Keratinocyte (primary cell): Measurements from ENCODE around the gene EBF4. TPM values are rescaled to one million over a fixed set of nuclear protein-coding genes. Genes with fewer than 3 reads are reported as not detected.

Experiments used
- DNase-seq: peaks from one replicate; pipeline ENCODE4 v3.0.0-alpha.2; 2011; ENCODE audit warnings: low read depth, missing footprints, low spot score
- FAIRE-seq: peaks from 2 replicates; lab custom pipeline; 2011; peaks lifted over from hg19 to GRCh38; lab: Jason Lieb, UNC
- H2AFZ ChIP-seq: 2 replicates; pipeline ENCODE4 v1.6.0; 2012; ENCODE audit warnings: low read length, control low read depth, inconsistent platforms; ENCODE audit not compliant: control insufficient read depth
- H3K27ac ChIP-seq: 2 replicates; pipeline ENCODE4 v1.5.1; 2011; ENCODE audit warnings: low read length; ENCODE audit not compliant: control insufficient read depth, insufficient read depth
- H3K27me3 ChIP-seq: 3 replicates; pipeline ENCODE4 v1.6.0; 2011; ENCODE audit warnings: low read length; ENCODE audit not compliant: control insufficient read depth, insufficient read depth; ENCODE audit errors: extremely low read depth
- H3K36me3 ChIP-seq, 2 experiments: 2 replicates in 1 of 2; 3 replicates in 1 of 2; pipeline ENCODE4 v1.5.1; 2011; ENCODE audit warnings: low read length in 2 of 2, mild to moderate bottlenecking in 1 of 2; ENCODE audit not compliant: control insufficient read depth in 2 of 2, insufficient read depth in 2 of 2; ENCODE audit errors: extremely low read depth in 1 of 2
- H3K4me1 ChIP-seq: 3 replicates; pipeline ENCODE4 v1.5.1; 2011; ENCODE audit warnings: low read length; ENCODE audit not compliant: control insufficient read depth, insufficient read depth; ENCODE audit errors: extremely low read depth
- H3K4me2 ChIP-seq: 3 replicates; pipeline ENCODE4 v1.6.0; 2011; ENCODE audit warnings: low read depth, low read length; ENCODE audit not compliant: control insufficient read depth, insufficient read depth; ENCODE audit errors: extremely low read depth
- H3K4me3 ChIP-seq, 3 experiments: fragments of 200-600 bp in 1 of 3; sonication (generic) in 1 of 3; 2 replicates in 2 of 3; 3 replicates in 1 of 3; pipeline ENCODE4 v1.5.1; 2011 to 2016; ENCODE audit warnings: low read length in 3 of 3, mild to moderate bottlenecking in 3 of 3, control low read depth in 2 of 3, inconsistent platforms in 1 of 3, low read depth in 1 of 3, mixed read lengths in 1 of 3, mixed run types in 1 of 3, moderate library complexity in 1 of 3; ENCODE audit not compliant: control insufficient read depth in 2 of 3, insufficient read depth in 2 of 3; ENCODE audit errors: extremely low read depth in 1 of 3
- H3K79me2 ChIP-seq: 2 replicates; pipeline ENCODE4 v1.6.0; 2012; ENCODE audit warnings: low read length; ENCODE audit not compliant: control insufficient read depth, insufficient read depth
- H3K9ac ChIP-seq: 3 replicates; pipeline ENCODE4 v1.6.0; 2011; ENCODE audit warnings: low read length; ENCODE audit not compliant: control insufficient read depth, insufficient read depth; ENCODE audit errors: extremely low read depth
- H3K9me1 ChIP-seq: 3 replicates; pipeline ENCODE4 v1.6.0; 2011; ENCODE audit warnings: low read length; ENCODE audit not compliant: control insufficient read depth, insufficient read depth; ENCODE audit errors: extremely low read depth
- H3K9me3 ChIP-seq: 2 replicates; pipeline ENCODE4 v1.5.1; 2012; ENCODE audit warnings: low read depth, low read length; ENCODE audit not compliant: control insufficient read depth
- H4K20me1 ChIP-seq: 3 replicates; pipeline ENCODE4 v1.6.0; 2011; ENCODE audit warnings: low read length; ENCODE audit not compliant: control insufficient read depth, insufficient read depth; ENCODE audit errors: extremely low read depth
- EZH2 ChIP-seq: IDR thresholded peaks from one replicate; pipeline ENCODE4 v1.6.1; 2012; ENCODE audit warnings: inconsistent platforms, mild to moderate bottlenecking, low read length, moderate library complexity
- dilution Hi-C: fragments of 300-500 bp; cut with MboI; formaldehyde crosslinking; loops from one replicate; pipeline ENCODE4 v1.7.0; 2020; ENCODE audit warnings: low sequenced_read_pairs; ENCODE audit not compliant: extremely low pct_ligation_motif_present
- polyA plus RNA-seq, 5 experiments: library from polyadenylated mRNA; depleted of rRNA in 3 of 5; stranded (reverse) in 3 of 5; stranded (forward) in 1 of 5; unstranded in 1 of 5; fragments of >200 nt; gene quantifications; 1 replicate in 1 of 5; 2 replicates in 3 of 5; 3 replicates in 1 of 5; pipeline versions ENCODE4 v1.2.1 to v1.2.3, GENCODE V29; 2011 to 2012; ENCODE audit warnings: missing spikeins in 2 of 5, low read depth in 1 of 5, low replicate concordance in 1 of 5
- TF ChIP-seq, protein P1 (sequence below), 3 experiments: IDR thresholded peaks in 1 of 3; conservative IDR thresholded peaks in 1 of 3; optimal IDR thresholded peaks in 1 of 3; 2 replicates in 2 of 3; 3 replicates in 1 of 3; pipeline versions ENCODE3 to v1.5.1; 2011; ENCODE audit warnings: low read length in 3 of 3, mild to moderate bottlenecking in 3 of 3, moderate library complexity in 2 of 3, control low read depth in 1 of 3, inconsistent platforms in 1 of 3; ENCODE audit not compliant: insufficient read depth in 2 of 3; ENCODE audit errors: extremely low read depth in 1 of 3

EBF4 gene
- polyA plus RNA-seq, 1 donor (not counting 4 experiments of a cell fraction or from before 2014, with no cell fraction given), result not detected

- Histone ChIP-seq H3K36me3 (no peaks in the 10 kb centered on the region), H3K79me2 (no peaks in the 10 kb centered on the region), H3K4me2 (no peak overlapping the region), H4K20me1 (no peaks in the 10 kb centered on the region), H3K9me1 (no peaks in the 10 kb centered on the region), H2AFZ (no peak overlapping the region), H3K9me3 (no peaks in the 10 kb centered on the region), H3K27ac (no peak overlapping the region), H3K4me1 (no peaks in the 10 kb centered on the region), H3K4me3 (no peak overlapping the region), H3K9ac (no peak overlapping the region), H3K27me3 (peaks cover 58% of the 10 kb centered on the region)
- no peak for DNase-seq
- dilution Hi-C loops, result no loop called here
- no peak for FAIRE-seq
- no peak for TF ChIP-seq EZH2
- TF ChIP-seq, protein P1, sequence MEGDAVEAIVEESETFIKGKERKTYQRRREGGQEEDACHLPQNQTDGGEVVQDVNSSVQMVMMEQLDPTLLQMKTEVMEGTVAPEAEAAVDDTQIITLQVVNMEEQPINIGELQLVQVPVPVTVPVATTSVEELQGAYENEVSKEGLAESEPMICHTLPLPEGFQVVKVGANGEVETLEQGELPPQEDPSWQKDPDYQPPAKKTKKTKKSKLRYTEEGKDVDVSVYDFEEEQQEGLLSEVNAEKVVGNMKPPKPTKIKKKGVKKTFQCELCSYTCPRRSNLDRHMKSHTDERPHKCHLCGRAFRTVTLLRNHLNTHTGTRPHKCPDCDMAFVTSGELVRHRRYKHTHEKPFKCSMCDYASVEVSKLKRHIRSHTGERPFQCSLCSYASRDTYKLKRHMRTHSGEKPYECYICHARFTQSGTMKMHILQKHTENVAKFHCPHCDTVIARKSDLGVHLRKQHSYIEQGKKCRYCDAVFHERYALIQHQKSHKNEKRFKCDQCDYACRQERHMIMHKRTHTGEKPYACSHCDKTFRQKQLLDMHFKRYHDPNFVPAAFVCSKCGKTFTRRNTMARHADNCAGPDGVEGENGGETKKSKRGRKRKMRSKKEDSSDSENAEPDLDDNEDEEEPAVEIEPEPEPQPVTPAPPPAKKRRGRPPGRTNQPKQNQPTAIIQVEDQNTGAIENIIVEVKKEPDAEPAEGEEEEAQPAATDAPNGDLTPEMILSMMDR (optimal IDR thresholded peaks at IDR 0.05 in 1 of 3, IDR thresholded peaks at IDR 0.05 in 1 of 3, conservative IDR thresholded peaks at IDR 0.05 in 1 of 3; ENCODE audit: extremely low read depth in 1 of 3, insufficient read depth in 2 of 3, low read length in 3 of 3), result peak in 2 of 3 experiments; percentile 58 to 71
Measured at GRCh38 chr20:2756056-2756611, 63.6 kb downstream of the EBF4 start.

GRCh38 chr20:2757001-2757400 lies 64.4 kb downstream of the EBF4 start:
- Histone ChIP-seq H2AFZ (no peak overlapping the region), H3K36me3 (no peaks in the 10 kb centered on the region), H3K27ac (no peak overlapping the region), H3K4me3 (no peak overlapping the region), H3K4me1 (no peaks in the 10 kb centered on the region), H3K4me2 (no peak overlapping the region), H3K9me1 (no peaks in the 10 kb centered on the region), H3K27me3 (peaks cover 49% of the 10 kb centered on the region), H3K79me2 (no peaks in the 10 kb centered on the region), H3K9ac (no peak overlapping the region), H3K9me3 (no peaks in the 10 kb centered on the region), H4K20me1 (no peaks in the 10 kb centered on the region)
- FAIRE-seq (no peak), DNase-seq (no peak)
- dilution Hi-C loops, result no loop called here
- no peak for TF ChIP-seq EZH2
- TF ChIP-seq, protein P1 (optimal IDR thresholded peaks at IDR 0.05 in 1 of 3, IDR thresholded peaks at IDR 0.05 in 1 of 3, conservative IDR thresholded peaks at IDR 0.05 in 1 of 3; ENCODE audit: extremely low read depth in 1 of 3, insufficient read depth in 2 of 3, low read length in 3 of 3), result no peak
